HepG2 (cell line): ENCODE measurements around the gene CD320. TPM values are rescaled to one million over a fixed set of nuclear protein-coding genes. Genes with fewer than 3 reads are reported as not detected.
A peak's percentile ranks its signal among the peaks of the same experiment; 100 is the strongest.

Source experiments
- ADNP ChIP-seq: sonication (generic); formaldehyde crosslinking; IDR thresholded peaks from 2 replicates; pipeline ENCODE4 v1.4.0; 2020; ENCODE audit warnings: missing genetic modification reagents
- FOXC1 ChIP-seq: sonication (generic); formaldehyde crosslinking; IDR thresholded peaks from 2 replicates; pipeline ENCODE4 v1.8.0; 2022; ENCODE audit warnings: mild to moderate bottlenecking, missing genetic modification reagents, borderline replicate concordance
- FOXJ3 ChIP-seq: sonication (generic); formaldehyde crosslinking; IDR thresholded peaks from 2 replicates; pipeline ENCODE4 v1.4.0; 2020; ENCODE audit warnings: missing genetic modification reagents, mild to moderate bottlenecking, borderline replicate concordance
- KDM1A ChIP-seq: IDR thresholded peaks from 2 replicates; pipeline ENCODE4 v1.6.1; 2016; ENCODE audit warnings: missing compliant biosample characterization
- SMC3 ChIP-seq: IDR thresholded peaks from 2 replicates; pipeline ENCODE4 v1.6.1; 2011; ENCODE audit warnings: low read length, improper control_type of control experiment
- SRSF9 ChIP-seq: fragments of 200-400 bp; formaldehyde crosslinking; IDR thresholded peaks from 2 replicates; pipeline ENCODE4 v1.6.1; 2018; ENCODE audit warnings: borderline replicate concordance, mild to moderate bottlenecking, low read depth, low read length; ENCODE audit not compliant: insufficient read depth, poor library complexity, severe bottlenecking
- ZBTB20 ChIP-seq: sonication (generic); formaldehyde crosslinking; IDR thresholded peaks from 2 replicates; pipeline ENCODE4 v1.8.1; 2023; ENCODE audit warnings: missing genetic modification reagents, low read depth, mild to moderate bottlenecking, borderline replicate concordance
- ZNF24 ChIP-seq: fragments of 450-650 bp; IDR thresholded peaks from 2 replicates; pipeline ENCODE4 v1.6.1; 2017; ENCODE audit warnings: antibody characterized with exemption, mild to moderate bottlenecking
- ZNF3 ChIP-seq: IDR thresholded peaks from 2 replicates; pipeline ENCODE4 v1.7.0; 2017; ENCODE audit warnings: inconsistent platforms
- ZNF333 ChIP-seq: sonication (generic); formaldehyde crosslinking; IDR thresholded peaks from 2 replicates; pipeline ENCODE4 v1.4.0; 2020; ENCODE audit warnings: mild to moderate bottlenecking, missing genetic modification reagents, borderline replicate concordance
- ZNF674 ChIP-seq: sonication (generic); formaldehyde crosslinking; IDR thresholded peaks from 2 replicates; pipeline ENCODE4 v1.5.0; 2020; ENCODE audit warnings: low read depth, mild to moderate bottlenecking, missing genetic modification reagents
- ZNF878 ChIP-seq: sonication (generic); formaldehyde crosslinking; IDR thresholded peaks from 2 replicates; pipeline ENCODE4 v1.8.1; 2023; ENCODE audit warnings: mild to moderate bottlenecking, missing genetic modification reagents, moderate library complexity
- polyA plus RNA-seq, 8 experiments: library from polyadenylated mRNA; depleted of rRNA in 3 of 8; stranded (reverse) in 7 of 8; unstranded in 1 of 8; fragments of >200 nt; fragmentation: Illumina TruSeq in 4 of 8; extraction: Trizol in 4 of 8; gene quantifications; 2 replicates each; pipeline versions ENCODE4 v1.2.1 to v1.2.3, GENCODE V29; 2011 to 2016; ENCODE audit warnings: low read depth in 4 of 8, missing spikeins in 1 of 8, mixed read lengths in 1 of 8; ENCODE audit not compliant: insufficient read depth in 1 of 8
- total RNA-seq, 5 experiments: library from RNA; depleted of rRNA; stranded (reverse); fragments of >200 nt; fragmentation: Illumina TruSeq; extraction: Trizol; gene quantifications; 2 replicates each; pipeline ENCODE4 v1.2.3, GENCODE V29; 2016; ENCODE audit warnings: low read depth in 1 of 5
- TF ChIP-seq, protein P1 (sequence below): sonication (generic); formaldehyde crosslinking; IDR thresholded peaks from 2 replicates; pipeline ENCODE4 v1.5.0; 2020; ENCODE audit warnings: missing genetic modification reagents
- TF ChIP-seq, protein P2 (sequence below): sonication (generic); formaldehyde crosslinking; IDR thresholded peaks from 2 replicates; pipeline ENCODE4 v1.4.0; 2020; ENCODE audit warnings: mild to moderate bottlenecking, missing genetic modification reagents
- TF ChIP-seq, protein P3 (sequence below): sonication (generic); IDR thresholded peaks from 2 replicates; pipeline ENCODE4 v1.6.1; 2016; ENCODE audit warnings: low read depth, borderline replicate concordance
- TF ChIP-seq, protein P4 (sequence below): sonication (generic); formaldehyde crosslinking; IDR thresholded peaks from 2 replicates; pipeline ENCODE4 v1.4.0; 2020; ENCODE audit warnings: missing genetic modification reagents

The CD320 gene
- total and polyA plus RNA-seq, 2 of the 13 experiments (the other 11 are each of a cell fraction or from before 2014, with no cell fraction given), result 83.1 to 99.9 TPM

DNA sequence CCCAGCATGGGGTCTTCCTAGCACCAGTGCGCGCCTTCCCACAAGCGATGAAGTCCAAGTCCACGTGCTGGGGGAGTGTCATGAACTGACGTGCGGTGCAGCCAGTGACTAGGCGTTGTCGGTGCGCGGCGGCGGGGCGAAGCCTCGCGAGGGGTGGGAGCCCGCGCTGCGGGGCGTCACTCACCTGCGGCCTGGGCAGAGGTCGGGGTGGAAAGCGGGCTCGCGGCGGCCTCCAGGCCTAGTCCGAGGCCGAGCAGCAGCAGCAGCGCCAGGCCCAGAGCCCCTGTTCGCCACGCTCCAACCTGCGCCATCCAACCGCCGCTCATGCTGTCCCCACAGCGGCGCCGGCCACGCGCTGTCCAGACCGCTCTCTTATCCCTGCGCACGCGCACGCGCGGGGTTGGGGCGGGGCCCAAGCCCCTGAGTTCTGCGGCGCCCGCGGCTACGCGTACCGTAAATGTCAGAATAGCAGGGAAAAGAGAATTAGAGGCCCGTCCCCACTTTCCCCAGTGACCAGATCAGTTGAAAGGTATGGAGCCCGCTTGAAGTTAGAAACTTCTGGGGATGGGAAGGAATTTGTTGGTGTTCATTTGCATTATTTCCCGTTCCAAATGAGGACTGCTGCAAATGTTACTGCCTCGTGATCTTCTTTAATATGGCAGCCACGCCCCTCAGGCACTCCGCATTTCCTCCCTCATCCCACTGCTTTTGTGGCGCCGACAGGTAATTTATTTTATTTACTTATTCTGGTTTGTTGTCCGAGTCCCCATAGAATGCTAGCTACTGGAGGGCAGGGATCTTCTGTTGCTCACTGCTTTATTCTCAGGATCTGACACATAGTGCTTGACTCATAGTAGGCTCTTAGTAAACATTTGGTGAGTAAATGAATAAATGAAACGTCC, at the start of gene CD320 (continued):
- TF ChIP-seq, protein P1, sequence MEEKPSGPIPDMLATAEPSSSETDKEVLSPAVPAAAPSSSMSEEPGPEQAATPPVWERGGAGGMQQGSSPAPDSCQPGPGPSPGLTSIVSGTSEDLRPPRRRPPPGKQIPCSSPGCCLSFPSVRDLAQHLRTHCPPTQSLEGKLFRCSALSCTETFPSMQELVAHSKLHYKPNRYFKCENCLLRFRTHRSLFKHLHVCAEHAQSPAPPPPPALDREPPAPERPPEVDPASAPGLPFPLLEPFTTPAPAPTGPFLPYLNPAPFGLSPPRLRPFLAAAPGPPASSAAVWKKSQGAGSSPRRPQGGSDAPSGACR, result no peak; the same call in 1 of the 2 replicates
- TF ChIP-seq KDM1A (CRISPR knock-in tag) (no peak), ADNP (CRISPR knock-in tag) (peak; percentile 26; the same call in 1 of the 2 replicates), SMC3 (no peak), ZNF878 (CRISPR knock-in tag) (peak; percentile 75; the same call in 1 of the 2 replicates), ZNF3 (CRISPR knock-in tag) (no peak), ZNF674 (CRISPR knock-in tag) (peak; percentile 93), FOXC1 (CRISPR knock-in tag) (peak; percentile 99), ZBTB20 (CRISPR knock-in tag) (peak; percentile 90), ZNF333 (CRISPR knock-in tag) (0 out of 2 replicates have a peak, but pooled peaks have one; percentile 48), SRSF9 (no peak), ZNF24 (no peak), FOXJ3 (CRISPR knock-in tag) (no peak)
- TF ChIP-seq, protein P2, sequence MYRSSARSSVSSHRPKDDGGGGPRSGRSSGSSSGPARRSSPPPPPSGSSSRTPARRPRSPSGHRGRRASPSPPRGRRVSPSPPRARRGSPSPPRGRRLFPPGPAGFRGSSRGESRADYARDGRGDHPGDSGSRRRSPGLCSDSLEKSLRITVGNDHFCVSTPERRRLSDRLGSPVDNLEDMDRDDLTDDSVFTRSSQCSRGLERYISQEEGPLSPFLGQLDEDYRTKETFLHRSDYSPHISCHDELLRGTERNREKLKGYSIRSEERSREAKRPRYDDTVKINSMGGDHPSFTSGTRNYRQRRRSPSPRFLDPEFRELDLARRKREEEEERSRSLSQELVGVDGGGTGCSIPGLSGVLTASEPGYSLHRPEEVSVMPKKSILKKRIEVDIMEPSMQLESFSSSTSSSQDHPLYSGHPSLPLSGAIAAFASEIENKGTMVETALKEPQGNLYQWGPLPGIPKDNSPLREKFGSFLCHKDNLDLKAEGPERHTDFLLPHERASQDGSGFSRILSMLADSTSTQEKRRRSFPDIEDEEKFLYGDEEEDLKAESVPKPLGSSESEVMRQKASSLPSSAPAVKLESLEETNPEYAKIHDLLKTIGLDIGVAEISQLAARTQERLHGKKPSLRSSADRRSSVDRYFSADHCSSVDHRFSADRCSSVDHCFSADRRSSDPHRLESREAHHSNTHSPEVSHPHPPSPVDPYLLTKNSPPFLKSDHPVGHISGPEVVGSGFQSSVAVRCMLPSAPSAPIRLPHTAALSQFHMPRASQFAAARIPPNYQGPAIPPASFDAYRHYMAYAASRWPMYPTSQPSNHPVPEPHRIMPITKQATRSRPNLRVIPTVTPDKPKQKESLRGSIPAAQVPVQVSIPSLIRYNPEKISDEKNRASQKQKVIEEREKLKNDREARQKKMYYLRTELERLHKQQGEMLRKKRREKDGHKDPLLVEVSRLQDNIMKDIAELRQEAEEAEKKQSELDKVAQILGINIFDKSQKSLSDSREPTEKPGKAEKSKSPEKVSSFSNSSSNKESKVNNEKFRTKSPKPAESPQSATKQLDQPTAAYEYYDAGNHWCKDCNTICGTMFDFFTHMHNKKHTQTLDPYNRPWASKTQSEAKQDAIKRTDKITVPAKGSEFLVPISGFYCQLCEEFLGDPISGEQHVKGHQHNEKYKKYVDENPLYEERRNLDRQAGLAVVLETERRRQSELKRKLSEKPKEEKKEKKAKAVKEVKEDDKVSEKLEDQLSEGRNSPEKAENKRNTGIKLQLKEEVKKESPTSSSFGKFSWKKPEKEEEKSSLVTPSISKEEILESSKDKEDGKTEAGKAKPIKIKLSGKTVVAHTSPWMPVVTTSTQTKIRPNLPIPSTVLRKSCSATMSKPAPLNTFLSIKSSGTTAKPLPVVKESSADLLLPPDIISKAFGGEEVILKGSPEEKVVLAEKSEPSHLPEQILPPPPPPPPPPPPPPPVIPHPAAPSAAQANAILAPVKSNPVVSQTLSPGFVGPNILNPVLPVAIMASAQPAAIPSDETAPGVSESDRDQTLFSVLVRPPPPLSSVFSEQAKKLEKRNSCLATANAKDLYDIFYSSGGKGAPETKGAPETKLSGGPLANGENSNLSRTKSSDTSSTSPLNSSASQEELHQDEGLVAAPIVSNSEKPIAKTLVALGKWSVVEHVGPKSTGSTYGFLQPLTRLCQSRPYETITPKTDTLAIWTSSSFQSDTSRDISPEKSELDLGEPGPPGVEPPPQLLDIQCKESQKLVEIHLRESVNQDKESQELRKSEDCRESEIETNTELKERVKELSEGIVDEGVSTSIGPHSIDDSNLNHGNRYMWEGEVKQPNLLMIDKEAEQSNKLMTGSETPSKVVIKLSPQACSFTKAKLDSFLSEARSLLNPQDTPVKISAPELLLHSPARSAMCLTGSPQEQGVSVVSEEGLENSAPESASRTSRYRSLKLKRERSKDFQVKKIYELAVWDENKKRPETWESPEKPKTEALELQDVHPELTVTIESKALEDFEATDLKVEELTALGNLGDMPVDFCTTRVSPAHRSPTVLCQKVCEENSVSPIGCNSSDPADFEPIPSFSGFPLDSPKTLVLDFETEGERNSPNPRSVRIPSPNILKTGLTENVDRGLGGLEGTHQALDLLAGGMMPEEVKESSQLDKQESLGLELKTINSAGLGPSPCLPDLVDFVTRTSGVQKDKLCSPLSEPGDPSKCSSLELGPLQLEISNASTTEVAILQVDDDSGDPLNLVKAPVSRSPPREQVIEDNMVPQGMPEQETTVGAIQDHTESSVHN (CRISPR knock-in tag), result peak; percentile 76; the same call in 1 of the 2 replicates
- TF ChIP-seq, protein P3, sequence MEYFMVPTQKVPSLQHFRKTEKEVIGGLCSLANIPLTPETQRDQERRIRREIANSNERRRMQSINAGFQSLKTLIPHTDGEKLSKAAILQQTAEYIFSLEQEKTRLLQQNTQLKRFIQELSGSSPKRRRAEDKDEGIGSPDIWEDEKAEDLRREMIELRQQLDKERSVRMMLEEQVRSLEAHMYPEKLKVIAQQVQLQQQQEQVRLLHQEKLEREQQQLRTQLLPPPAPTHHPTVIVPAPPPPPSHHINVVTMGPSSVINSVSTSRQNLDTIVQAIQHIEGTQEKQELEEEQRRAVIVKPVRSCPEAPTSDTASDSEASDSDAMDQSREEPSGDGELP, result no peak; the same call in 1 of the 2 replicates
- TF ChIP-seq, protein P4, sequence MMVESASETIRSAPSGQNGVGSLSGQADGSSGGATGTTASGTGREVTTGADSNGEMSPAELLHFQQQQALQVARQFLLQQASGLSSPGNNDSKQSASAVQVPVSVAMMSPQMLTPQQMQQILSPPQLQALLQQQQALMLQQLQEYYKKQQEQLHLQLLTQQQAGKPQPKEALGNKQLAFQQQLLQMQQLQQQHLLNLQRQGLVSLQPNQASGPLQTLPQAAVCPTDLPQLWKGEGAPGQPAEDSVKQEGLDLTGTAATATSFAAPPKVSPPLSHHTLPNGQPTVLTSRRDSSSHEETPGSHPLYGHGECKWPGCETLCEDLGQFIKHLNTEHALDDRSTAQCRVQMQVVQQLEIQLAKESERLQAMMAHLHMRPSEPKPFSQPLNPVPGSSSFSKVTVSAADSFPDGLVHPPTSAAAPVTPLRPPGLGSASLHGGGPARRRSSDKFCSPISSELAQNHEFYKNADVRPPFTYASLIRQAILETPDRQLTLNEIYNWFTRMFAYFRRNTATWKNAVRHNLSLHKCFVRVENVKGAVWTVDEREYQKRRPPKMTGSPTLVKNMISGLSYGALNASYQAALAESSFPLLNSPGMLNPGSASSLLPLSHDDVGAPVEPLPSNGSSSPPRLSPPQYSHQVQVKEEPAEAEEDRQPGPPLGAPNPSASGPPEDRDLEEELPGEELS (CRISPR knock-in tag), result peak; percentile 29; the same call in 1 of the 2 replicates
